NCI-H128 (cell line): ENCODE measurements around the gene SDCBP2.
"Not testable (repeated sequence)": the region's sequence is repeated elsewhere in the genome, so short reads cannot be mapped to it uniquely, and the experiment has no call there.

Source experiments
- DNase-seq: peaks from one replicate; lab custom pipeline; 2025; ENCODE audit not compliant: unreplicated experiment; lab: John Stamatoyannopoulos, UW

Gene SDCBP2

DNA sequence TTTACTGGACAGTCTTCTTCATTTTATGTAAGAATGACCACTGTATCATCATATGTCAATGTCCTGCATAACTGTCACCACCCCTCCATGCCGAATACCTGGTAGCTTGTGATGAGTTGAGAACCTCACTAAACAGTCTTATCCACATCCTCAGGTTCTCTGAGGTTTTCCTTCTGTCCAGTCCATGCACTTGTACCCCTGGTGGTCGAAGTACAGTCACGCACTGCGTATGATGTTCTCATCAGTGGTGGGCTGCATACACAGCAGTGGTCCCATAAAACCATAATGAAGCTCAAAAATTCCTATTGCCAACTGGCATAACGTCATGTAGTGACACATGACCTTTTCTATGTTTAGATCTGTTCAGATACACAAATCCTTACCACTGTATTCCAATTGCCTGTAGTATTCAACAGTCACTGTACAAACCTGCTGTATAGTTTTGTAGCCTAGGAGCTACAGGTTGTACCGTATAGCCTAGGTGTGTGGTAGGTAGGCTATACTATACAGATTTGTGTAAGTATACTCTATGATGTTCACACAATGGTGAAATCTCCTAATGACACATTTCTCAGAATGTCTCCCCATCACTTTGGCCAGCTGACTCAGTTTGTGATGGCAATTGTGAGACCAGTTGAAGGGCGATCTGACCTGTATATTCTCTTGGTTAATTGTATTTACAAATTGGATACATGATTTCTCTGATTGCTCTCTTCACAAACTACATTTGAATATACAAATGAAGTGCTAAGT lies 31.3 kb upstream of the SDCBP2 start:
- no peak for DNase-seq

DNA sequence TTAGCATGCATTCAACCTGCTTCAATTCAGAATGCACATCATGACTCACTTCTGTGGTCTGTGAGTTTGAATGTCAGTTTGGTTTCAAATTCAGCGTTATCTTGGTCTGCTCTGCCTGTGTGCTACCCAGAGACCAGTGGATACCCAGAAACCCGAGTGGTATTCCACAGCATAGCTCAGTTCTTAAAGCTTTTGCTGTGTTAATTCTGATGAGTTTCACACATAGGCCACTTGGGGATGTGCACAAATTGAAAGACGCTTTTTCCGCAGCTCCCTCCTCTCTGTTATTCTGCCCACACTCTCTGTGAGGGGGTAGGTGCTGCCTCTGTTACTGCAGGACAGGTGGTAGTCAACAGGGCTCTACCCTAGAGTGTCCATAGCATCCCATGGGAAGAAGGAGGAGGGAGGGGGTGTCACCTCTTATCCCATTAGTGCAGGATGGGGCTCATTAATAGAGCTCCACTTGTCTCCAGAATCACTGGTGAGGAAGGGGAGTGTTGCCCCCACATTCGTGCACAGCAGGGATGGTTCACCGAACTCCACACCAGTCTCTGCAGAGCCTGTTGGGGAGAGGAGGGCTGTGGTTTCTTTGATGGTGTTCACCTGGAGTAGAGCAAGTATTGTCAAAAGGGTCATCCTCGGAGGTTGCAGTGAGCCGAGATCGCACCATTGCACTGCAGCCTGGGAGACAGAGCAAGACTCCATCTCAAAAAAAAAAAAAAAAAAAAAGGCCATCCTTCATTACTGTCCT lies 29.2 kb upstream of the SDCBP2 start:
- DNase-seq: no peak

- no peak for DNase-seq
These were observed 25.0 kb upstream of the SDCBP2 start for GRCh38 chr20:1353956-1354355.

GRCh38 chr20:1346315-1346969 lies 17.5 kb upstream of the SDCBP2 start:
- no peak for DNase-seq

DNA sequence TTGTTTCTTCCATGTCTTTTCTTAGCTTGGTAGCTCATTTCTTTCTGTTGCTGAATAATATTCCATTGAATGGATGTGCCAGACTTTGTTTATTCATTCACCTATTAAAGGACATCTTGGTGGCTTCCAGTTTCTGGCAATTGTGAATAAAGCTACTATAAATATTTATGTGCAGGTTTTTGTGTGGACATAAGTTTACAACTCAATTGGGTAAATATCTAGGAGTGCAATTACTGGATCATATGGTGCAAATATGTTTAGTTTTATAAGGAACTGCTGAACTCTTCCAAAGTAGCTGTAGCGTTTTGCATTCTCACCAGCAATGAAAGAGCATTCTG lies 16.8 kb upstream of the SDCBP2 start:
- no peak for DNase-seq

DNA sequence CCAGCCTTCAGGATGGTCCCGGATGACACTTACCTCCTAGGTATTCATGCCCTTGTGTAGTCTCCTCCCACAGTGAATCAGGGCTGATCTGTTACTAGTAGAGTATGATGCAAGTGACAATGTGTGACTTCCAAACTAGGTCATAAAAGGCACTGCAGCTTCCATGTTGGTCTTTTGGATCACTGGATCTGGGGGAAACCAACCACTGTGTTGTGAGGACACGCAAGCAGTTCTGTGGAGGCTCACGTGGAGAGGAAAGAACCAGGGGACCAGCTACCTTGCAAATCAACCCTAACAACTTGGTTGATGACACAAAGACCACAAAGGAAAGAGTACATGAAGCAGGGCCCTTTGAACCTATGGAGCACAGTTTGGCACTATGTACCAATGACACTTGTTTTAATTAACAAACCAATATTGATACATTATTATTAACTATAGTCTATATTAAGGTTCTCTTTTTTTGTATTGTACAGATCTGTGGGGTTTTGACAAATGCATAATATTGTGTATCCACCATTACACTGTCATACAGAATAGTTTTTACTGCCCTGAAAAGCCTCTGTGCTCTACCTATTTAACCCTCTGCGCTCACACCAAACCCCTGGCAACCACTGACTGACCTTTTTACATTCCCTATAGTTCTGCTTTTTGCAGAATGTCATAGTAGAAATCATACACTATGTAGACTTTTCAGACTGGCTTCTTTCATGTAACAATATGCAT lies 16.3 kb upstream of the SDCBP2 start:
- DNase-seq: no peak

DNA sequence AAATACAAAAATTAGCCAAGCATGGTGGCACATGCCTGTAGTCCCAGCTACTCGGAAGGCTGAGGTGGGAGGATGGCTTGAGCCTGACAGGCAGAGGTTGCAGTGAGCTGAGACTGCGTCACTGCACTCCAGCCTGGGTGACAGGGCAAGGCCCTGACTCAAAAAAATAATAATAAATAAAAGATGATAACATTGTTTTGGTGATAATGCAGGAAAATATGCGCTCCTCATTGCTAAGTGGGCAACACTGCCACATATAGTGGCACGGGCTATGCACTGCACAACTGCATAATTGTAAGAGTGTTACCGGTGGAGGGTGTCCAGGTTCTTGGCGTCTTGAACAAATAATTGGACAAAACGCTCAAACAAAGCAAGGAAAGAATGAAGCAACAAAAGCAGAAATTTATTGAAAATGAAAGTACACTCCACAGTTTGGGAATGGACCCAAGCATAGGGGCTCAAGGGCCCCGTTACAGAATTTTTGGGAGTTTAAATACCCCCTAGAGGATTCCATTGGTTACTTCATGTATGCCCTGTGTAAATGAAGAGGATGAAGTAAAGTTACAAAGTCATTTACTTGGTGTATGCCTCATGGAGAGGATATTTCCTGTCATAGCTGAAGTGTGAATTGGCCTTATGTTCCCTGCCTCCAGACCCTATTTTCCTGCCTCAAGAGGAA lies 14.6 kb upstream of the SDCBP2 start:
- DNase-seq: not testable (repeated sequence)

DNA sequence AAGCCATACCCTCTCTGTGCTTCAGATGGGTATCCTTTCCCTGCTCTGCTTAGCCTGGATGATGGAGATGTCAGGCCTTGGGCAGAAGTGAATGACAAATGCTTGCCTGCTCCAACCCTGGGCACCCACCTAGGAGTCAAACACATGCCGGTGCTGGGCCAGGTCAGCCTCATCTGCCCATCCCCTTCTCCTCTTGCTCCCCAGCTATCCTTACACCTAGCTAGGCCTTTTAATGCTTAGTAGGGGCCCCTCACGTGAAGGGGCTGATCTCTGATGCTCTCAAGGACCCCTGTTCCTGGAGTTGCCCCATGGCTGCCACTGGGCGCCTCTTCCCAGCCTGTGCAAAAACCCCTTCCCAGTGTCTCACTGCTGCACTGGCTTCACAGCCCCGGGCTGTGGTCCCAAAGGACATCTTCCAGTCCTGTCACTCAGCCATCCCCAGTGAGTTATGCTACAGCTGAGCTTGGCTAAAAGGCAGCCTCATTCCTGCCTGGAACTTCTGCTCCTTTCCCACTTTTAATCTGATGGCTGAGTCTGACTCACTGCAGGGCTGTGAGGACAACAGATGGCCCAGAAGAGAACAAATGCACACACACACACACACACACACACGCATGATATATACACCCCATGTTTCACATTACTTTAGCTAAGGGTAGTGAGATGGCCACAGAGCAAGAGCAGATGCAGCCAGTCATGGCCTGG lies 12.8 kb upstream of the SDCBP2 start:
- no peak for DNase-seq

DNA sequence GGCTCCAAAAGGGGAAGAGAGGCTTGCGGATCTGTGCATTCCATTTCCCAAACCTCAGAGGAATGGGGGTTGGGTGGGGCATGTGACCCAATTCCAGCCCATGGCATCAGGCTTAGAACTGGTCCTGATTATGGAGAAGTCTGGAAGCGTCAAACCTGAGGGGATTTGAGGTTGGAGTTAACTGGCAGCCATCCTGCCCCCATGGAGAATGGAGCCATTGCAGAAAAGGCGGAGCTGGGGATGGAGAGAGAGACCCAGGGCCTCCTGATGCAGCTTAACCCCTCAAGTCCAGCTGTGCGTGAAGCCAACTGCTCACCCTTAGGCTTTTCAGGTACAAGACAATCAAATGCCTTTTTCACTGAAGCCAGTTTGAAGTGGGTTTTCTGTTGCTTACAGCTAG lies 9.9 kb upstream of the SDCBP2 start:
- DNase-seq: no peak

DNA sequence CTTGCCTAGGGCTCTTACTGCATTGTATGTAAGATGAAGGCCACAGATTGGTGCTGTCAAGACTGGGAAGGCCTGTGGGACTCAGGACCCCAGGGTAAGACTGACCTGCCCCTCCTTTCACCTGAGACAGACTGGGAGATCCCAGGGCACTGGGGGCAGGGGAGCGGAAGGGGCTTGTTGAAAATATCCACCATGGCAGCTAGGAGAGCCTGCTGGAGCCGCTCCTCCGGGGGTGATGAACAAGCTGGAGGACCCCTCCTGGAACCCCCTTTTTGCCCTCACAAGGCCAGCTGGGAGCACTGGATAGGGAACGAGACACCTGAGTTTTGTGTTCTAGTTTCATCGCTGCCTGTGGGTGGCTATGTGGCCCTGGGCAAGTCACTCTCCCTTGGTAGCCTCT lies 9.2 kb upstream of the SDCBP2 start:
- no peak for DNase-seq

DNA sequence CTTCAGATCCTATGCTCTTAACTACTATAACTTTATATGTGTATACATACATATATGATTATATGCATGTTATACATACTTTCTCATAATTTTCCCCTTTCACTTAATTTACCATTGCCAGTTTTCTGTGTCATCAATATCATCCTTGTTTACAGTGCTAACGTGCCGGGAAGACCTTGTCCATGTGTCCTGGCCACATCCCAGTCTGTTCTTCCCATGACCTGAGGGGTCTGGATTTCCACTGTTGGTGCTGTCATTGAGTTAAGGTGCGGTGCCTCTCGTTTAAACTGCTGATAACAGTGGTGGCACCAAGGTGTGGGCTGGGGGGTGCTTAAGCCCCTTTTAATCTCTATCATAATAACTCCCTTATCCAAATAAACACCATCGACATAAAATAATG lies 8.5 kb upstream of the SDCBP2 start:
- DNase-seq: no peak

GRCh38 chr20:1336699-1337367 lies 7.9 kb upstream of the SDCBP2 start:
- no peak for DNase-seq

GRCh38 chr20:1335961-1336698 lies 7.2 kb upstream of the SDCBP2 start:
- DNase-seq: no peak

DNA sequence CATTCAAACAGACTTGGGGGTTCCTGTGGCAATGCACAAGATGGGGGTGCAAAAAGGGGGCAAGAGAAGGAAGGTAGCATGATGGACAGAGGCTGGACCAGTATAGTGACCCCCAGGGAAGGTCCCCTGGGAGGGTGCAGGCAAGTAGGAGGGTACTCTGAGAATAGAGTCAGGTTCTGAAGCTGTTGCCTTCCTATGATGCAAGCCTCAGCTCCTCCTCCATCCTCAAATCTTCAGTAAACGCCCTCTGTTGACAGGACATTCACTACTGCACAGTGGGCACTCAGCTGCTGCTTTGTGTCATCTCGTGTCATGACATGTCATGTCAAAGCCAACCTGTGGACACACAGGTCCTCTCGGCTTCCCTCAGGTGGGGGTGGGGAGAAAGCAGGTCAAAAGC lies 5.8 kb upstream of the SDCBP2 start:
- no peak for DNase-seq

- no peak for DNase-seq
These were observed 5.4 kb upstream of the SDCBP2 start for GRCh38 chr20:1334370-1334731.

DNA sequence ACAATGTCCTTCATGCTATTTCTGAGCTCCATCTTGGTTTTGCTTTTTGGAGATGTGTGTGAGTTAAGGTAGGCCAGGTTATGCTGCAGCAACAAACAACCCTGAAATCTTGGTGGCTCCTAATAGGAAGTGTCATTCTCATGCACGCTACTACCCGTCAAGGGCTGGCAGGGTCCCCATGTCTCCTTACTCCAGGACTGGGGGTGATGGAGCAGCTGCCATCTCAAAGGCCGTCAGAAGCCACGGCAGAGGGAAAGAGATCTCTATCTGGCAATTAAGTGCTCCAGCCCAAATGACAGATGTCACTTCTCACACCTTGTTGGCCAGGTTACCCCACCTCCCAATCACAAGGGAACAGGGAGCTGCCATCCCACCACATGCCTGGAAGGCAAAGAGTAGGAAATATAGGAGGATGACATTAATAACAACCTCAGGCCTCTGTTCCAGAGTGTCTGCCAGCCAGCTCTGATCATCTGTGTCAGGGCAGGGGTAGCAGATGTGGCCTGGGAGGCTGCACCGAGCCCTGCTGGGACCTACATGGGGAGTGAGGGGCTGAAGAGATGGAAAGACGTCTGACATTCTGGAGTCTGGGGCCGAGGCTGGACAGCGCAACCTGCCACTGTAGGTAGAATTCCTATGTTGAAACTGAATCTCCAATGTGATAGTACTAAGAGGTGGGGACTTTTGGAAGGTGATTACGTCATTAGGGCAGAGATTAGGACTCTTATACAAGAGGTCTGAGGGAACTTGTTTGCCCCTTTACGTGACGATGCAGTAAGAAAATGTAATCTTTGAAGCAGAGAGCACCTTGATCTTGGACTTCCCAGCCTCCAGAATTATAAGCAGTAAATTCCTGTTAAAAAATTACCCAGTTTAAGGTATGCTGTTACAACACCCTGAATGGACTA lies 4.8 kb upstream of the SDCBP2 start:
- no peak for DNase-seq

GRCh38 chr20:1332749-1333300 lies 3.9 kb upstream of the SDCBP2 start:
- DNase-seq: no peak
